Fibroblast of mammary gland (primary cell): ENCODE measurements around the gene IL36B.

Experiments used
- DNase-seq: peaks from one replicate; pipeline ENCODE4 v3.0.0-alpha.2; 2010; ENCODE audit warnings: low read depth
- H3K4me3 ChIP-seq: 2 replicates; pipeline ENCODE4 v1.5.1; 2011; ENCODE audit warnings: low read depth, mild to moderate bottlenecking, low read length, moderate library complexity; ENCODE audit not compliant: control insufficient read depth
- CTCF ChIP-seq: conservative IDR thresholded peaks from 2 replicates; pipeline ENCODE4 v1.5.1; 2011; ENCODE audit warnings: low read depth, low read length, inconsistent platforms; ENCODE audit not compliant: control insufficient read depth, insufficient read depth

IL36B gene

GRCh38 chr2:113041871-113042270 lies 10.8 kb downstream of the IL36B start:
- DNase-seq = no peak
- no peak overlapping the region for H3K4me3 ChIP-seq
- TF ChIP-seq CTCF = no peak

GRCh38 chr2:113039719-113040118 lies 12.9 kb downstream of the IL36B start:
- no peak overlapping the region for H3K4me3 ChIP-seq
- no peak for TF ChIP-seq CTCF
- no peak for DNase-seq

- no peak overlapping the region for H3K4me3 ChIP-seq
- DNase-seq = no peak
- no peak for TF ChIP-seq CTCF
Measured at GRCh38 chr2:113039158-113039557, 13.5 kb downstream of the IL36B start.

- no peak for DNase-seq
- no peak overlapping the region for H3K4me3 ChIP-seq
- no peak for TF ChIP-seq CTCF
Measured at GRCh38 chr2:113038291-113038690, 14.4 kb downstream of the IL36B start.

GRCh38 chr2:113036763-113037162 lies 15.9 kb downstream of the IL36B start:
- H3K4me3 ChIP-seq = no peak overlapping the region
- no peak for DNase-seq
- TF ChIP-seq CTCF = no peak

- no peak for DNase-seq
- no peak overlapping the region for H3K4me3 ChIP-seq
- no peak for TF ChIP-seq CTCF
Measured at GRCh38 chr2:113034016-113034415, 18.7 kb downstream of the IL36B start.

- no peak for DNase-seq
- H3K4me3 ChIP-seq = no peak overlapping the region
- no peak for TF ChIP-seq CTCF
Measured at GRCh38 chr2:113032737-113033136, 19.9 kb downstream of the IL36B start.
